Measurements from ENCODE around the gene KCTD21.

Gene KCTD21

DNA sequence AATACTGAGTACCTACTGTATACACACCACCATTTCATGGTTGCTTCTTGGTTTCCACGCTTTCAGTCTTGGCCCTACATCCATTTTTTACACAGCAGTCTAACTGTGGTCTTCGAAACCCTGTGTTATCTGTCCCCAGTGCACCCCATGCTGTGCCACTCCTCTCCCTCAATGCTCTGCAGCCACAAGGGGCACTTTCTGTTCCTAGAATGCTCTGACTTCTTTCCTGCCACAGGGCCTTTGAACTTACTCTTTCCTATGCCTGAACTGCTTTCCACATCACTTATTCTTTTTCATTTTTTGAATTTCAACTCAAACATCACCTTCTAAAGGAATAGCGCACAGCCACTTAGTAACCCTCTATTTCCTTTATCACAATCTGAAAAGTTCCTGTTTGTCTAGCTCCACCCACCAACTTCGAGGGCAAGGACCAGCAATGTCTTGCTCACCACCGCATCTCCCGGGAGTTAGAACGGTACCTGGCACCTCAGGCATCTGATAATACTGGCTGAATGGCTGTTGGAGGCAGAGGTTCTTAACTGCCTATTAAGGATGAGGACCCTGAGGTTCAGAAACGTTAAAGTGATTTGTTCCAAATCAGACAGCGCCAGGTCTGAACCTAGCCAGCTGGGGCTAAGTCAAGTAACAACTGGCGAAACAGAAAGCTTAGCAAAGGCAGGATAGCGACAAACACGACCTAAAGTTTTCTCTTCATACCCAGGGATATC is 49.6 kb downstream of the KCTD21 start:
- DNase-seq, result peak; percentile 30

DNA sequence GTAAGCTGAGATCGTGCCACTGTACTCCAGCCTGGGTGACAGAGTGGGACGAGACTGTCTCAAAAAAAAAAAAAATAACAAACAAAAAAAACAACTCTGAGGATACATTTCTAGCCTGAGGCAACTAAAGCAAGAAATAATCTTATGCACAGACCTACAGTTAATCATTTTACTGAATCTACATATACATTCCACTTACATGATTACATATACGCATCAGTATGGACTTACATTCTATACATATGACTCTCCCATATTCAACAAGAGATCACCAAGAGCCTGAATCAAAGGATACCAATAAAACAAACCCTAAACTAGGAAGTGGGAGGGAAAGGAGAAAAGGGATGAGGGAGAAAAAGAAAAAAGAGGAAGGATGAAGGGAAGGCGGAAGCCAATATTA is 50.1 kb downstream of the KCTD21 start:
- no peak for DNase-seq

DNA sequence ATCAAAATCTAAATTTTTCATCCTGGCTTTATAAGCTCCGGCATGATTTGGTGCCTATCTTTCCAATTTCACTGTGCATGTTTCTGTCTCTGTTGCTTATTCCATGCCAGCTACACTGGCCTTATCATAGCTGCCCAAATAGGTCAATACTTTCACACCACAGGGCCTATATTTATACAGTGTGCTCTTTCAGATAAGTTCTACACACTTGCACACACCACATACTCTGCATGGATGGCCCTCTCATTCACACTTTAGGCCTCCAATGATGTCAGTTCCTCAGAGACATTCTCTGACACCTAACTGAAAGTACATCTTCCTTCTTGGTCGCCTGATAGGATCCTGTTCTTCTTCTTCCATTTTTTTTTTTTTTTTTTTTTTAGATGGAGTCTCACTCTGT is 56.0 kb downstream of the KCTD21 start:
- DNase-seq, result no peak

DNA sequence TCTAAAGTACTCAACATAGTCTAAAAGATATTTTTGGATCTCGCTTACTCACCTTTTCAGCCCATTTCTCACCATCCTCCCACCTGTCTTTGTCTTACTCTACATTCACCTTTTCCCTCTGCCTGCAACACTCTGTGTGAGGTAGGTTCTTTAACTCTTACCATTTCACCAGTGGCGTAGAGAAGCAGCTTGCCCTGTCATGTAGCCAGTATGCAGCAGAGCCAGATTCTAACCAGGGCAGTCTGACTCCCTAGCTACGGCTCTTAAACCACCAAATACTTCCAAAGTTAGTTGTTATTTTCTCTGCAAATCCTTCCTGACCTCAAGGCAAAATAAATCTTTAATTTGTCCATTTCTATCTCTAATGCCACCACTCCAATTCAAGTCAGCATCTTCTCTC is 56.5 kb downstream of the KCTD21 start:
- no peak for DNase-seq

DNA sequence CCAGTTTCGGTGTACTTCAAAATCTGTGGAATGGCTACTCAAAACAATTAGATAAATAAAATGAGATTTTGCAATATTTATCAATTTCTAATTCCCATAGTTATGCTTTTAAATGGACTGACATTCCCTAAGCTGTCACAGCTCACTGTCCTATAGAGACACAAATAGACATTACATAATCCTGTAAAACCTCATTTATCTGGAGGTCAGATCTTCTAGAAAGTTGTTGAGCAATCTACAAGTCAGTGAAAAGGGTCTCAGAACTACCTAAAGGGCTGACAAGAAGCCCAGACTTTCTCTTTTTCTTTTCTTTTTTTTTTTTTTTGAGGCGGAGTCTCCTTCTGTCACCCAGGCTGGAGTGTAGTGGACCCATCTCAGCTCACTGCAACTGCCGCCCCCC is 61.0 kb downstream of the KCTD21 start:
- no peak for DNase-seq

Data from inflammatory macrophage treated with lipopolysaccharide for 4 hours (primary cell).